Activated naive CD8-positive, alpha-beta T cell treated with anti-CD3 and anti-CD28 coated beads for 36 hours (primary cell): ENCODE measurements around the gene CMSS1. TPM values are rescaled to one million over a fixed set of nuclear protein-coding genes. Genes with fewer than 3 reads are reported as not detected.
"Not testable (repeated sequence)": the region's sequence is repeated elsewhere in the genome, so short reads cannot be mapped to it uniquely, and the experiment has no call there.

Experiments used
- DNase-seq: peaks from one replicate; pipeline ENCODE4 v3.0.0; 2021
- H3K27ac Mint-ChIP-seq: one replicate; pipeline ENCODE4 v1.8.0; 2022; ENCODE audit warnings: mild to moderate bottlenecking, moderate library complexity, mixed read lengths
- H3K27me3 Mint-ChIP-seq: one replicate; pipeline ENCODE4 v1.8.0; 2022; ENCODE audit warnings: mild to moderate bottlenecking, mixed read lengths
- H3K36me3 Mint-ChIP-seq: one replicate; pipeline ENCODE4 v1.8.0; 2021; ENCODE audit warnings: mild to moderate bottlenecking, mixed read lengths
- H3K4me1 Mint-ChIP-seq: one replicate; pipeline ENCODE4 v1.8.0; 2021; ENCODE audit warnings: mixed read lengths
- H3K4me3 Mint-ChIP-seq: one replicate; pipeline ENCODE4 v1.8.0; 2022; ENCODE audit warnings: mild to moderate bottlenecking, moderate library complexity, mixed read lengths
- H3K9me3 Mint-ChIP-seq: one replicate; pipeline ENCODE4 v1.8.0; 2022; ENCODE audit warnings: mixed read lengths
- total RNA-seq, 2 experiments: library from RNA; stranded (reverse); gene quantifications; one replicate each; pipeline ENCODE4 v1.2.3, GENCODE V29; 2021

CMSS1 gene
- total RNA-seq, 2 experiments from 2014 or later: 121 to 122 TPM

- not testable (repeated sequence) for H3K27ac Mint-ChIP-seq, DNase-seq, H3K4me3 Mint-ChIP-seq, H3K27me3 Mint-ChIP-seq, H3K36me3 Mint-ChIP-seq, H3K9me3 Mint-ChIP-seq, H3K4me1 Mint-ChIP-seq
These were observed 411.5 kb downstream of the CMSS1 start for GRCh38 chr3:100229188-100229587.

DNA sequence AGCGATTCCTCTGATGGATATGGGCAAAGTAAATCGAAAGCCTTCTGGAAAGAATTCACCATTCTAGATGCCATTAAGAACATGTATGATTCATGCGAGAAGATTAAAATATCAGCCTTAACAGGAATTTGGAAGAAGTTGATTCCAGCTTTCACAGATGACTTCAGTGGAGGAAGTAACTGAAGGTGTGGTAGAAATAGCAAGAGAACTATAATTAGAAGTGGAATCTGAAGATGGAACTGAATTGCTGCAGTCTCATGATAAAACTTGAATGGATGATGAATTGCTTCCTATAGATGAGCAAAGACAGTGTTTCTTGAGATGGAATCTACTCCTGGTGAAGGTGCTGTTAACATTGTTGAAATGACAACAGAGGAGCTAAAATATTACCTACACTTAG is 413.0 kb downstream of the CMSS1 start:
- Mint-ChIP-seq H3K36me3 (no peaks in the 10 kb centered on the region), H3K9me3 (no peaks in the 10 kb centered on the region), H3K27me3 (no peaks in the 10 kb centered on the region), H3K4me3 (no peak overlapping the region), H3K27ac (no peak overlapping the region), H3K4me1 (no peaks in the 10 kb centered on the region)
- DNase-seq: no peak

Other genes starting within 250 kb of the CMSS1 start
- not detected for gene COL8A1, start 179.3 kb upstream of the CMSS1 start, total RNA-seq